Chondrocyte (in vitro differentiated cells): ENCODE data around the gene LIPE. TPM values are rescaled to one million over a fixed set of nuclear protein-coding genes. Genes with fewer than 3 reads are reported as not detected.
A peak's percentile ranks its signal among the peaks of the same experiment; 100 is the strongest.

ENCODE experiments used
- DNase-seq: peaks from one replicate; pipeline ENCODE4 v3.0.0; 2021; ENCODE audit warnings: mixed read lengths, low spot score
- H3K27ac Mint-ChIP-seq: one replicate; pipeline ENCODE4 v1.8.0; 2021; ENCODE audit warnings: mild to moderate bottlenecking, moderate library complexity, mixed read lengths; ENCODE audit not compliant: unreplicated experiment
- H3K27me3 Mint-ChIP-seq: 2 replicates; pipeline ENCODE4 v1.8.0; 2021; ENCODE audit warnings: low read depth, mixed read lengths
- H3K36me3 Mint-ChIP-seq: 2 replicates; pipeline ENCODE4 v1.8.0; 2021; ENCODE audit warnings: low read depth, mixed read lengths
- H3K4me1 Mint-ChIP-seq: 2 replicates; pipeline ENCODE4 v1.8.0; 2021; ENCODE audit warnings: low read depth, mild to moderate bottlenecking, mixed read lengths
- H3K4me3 Mint-ChIP-seq: one replicate; pipeline ENCODE4 v1.8.0; 2021; ENCODE audit warnings: mild to moderate bottlenecking, moderate library complexity, mixed read lengths; ENCODE audit not compliant: unreplicated experiment
- H3K9me3 Mint-ChIP-seq: 2 replicates; pipeline ENCODE4 v1.8.0; 2021; ENCODE audit warnings: low read depth, mixed read lengths
- CTCF ChIP-seq: fragments of 200-600 bp; sonication (generic); IDR thresholded peaks from 2 replicates; pipeline ENCODE4 v1.5.0; 2021; ENCODE audit warnings: antibody characterized with exemption, mild to moderate bottlenecking, moderate library complexity
- total RNA-seq: library from RNA; stranded (reverse); gene quantifications from 3 replicates; pipeline ENCODE4 v1.2.1, GENCODE V29; 2021

LIPE gene
- total RNA-seq, 1 donor from 2014 or later, result 3.9 TPM

GRCh38 chr19:42407816-42408175 is 19.4 kb downstream of the LIPE start:
- Mint-ChIP-seq H3K36me3 (no peaks in the 10 kb centered on the region), H3K27me3 (no peaks in the 10 kb centered on the region), H3K4me3 (no peak overlapping the region), H3K4me1 (peaks cover 4% of the 10 kb centered on the region), H3K27ac (no peak overlapping the region), H3K9me3 (no peaks in the 10 kb centered on the region)
- no peak for DNase-seq
- no peak for TF ChIP-seq CTCF

GRCh38 chr19:42407085-42407815 is 19.9 kb downstream of the LIPE start:
- no peak overlapping the region for H3K27ac Mint-ChIP-seq
- H3K4me1 Mint-ChIP-seq, result peaks cover 2% of the 10 kb centered on the region

GRCh38 chr19:42406111-42406510 is 21.1 kb downstream of the LIPE start:
- Mint-ChIP-seq H3K4me3 (no peak overlapping the region), H3K36me3 (no peaks in the 10 kb centered on the region), H3K4me1 (peaks cover 3% of the 10 kb centered on the region), H3K27me3 (no peaks in the 10 kb centered on the region), H3K9me3 (no peaks in the 10 kb centered on the region), H3K27ac (no peak overlapping the region)
- no peak for DNase-seq
- no peak for TF ChIP-seq CTCF

More at GRCh38 chr19:42407085-42407815, 19.9 kb downstream of the LIPE start:
- no peak for TF ChIP-seq CTCF
- H3K9me3 Mint-ChIP-seq, result no peaks in the 10 kb centered on the region
- no peak for DNase-seq
- no peaks in the 10 kb centered on the region for H3K36me3 Mint-ChIP-seq
- no peaks in the 10 kb centered on the region for H3K27me3 Mint-ChIP-seq
- no peak overlapping the region for H3K4me3 Mint-ChIP-seq

GRCh38 chr19:42403586-42403985 is 23.6 kb downstream of the LIPE start:
- Mint-ChIP-seq H3K27me3 (no peaks in the 10 kb centered on the region), H3K36me3 (no peaks in the 10 kb centered on the region), H3K4me3 (no peak overlapping the region), H3K4me1 (peaks cover 7% of the 10 kb centered on the region), H3K9me3 (no peaks in the 10 kb centered on the region), H3K27ac (no peak overlapping the region)
- TF ChIP-seq CTCF, result no peak
- no peak for DNase-seq

- Mint-ChIP-seq H3K9me3 (no peaks in the 10 kb centered on the region), H3K27me3 (no peaks in the 10 kb centered on the region), H3K4me3 (peak overlapping the region; percentile 76), H3K36me3 (no peaks in the 10 kb centered on the region), H3K4me1 (peaks cover 12% of the 10 kb centered on the region), H3K27ac (no peak overlapping the region)
- no peak for DNase-seq
- TF ChIP-seq CTCF, result no peak
Observed at GRCh38 chr19:42402376-42403116, 24.6 kb downstream of the LIPE start.
